IMR-90 (cell line): ENCODE measurements around the gene MTF1. TPM values are rescaled to one million over a fixed set of nuclear protein-coding genes. Genes with fewer than 3 reads are reported as not detected.

Experiments
- ATAC-seq: fragments of 200-7000 bp; cut with Tn5 transposase; 2 replicates; pipeline ENCODE4 v1.9.1; 2020; ENCODE audit warnings: low read depth, mild to moderate bottlenecking, moderate library complexity
- BruUV-seq: library from RNA; stranded (reverse); fragments of 400-500 nt; replicated peaks from 2 replicates; lab custom pipeline; 2021; lab: Mats Ljungman, UMichigan
- CTCF ChIA-PET: fragments of 300-600 bp; formaldehyde crosslinking; extraction: SDS; loops from one replicate; lab custom pipeline; 2021; ENCODE audit warnings: antibody characterized with exemption; lab: Yijun Ruan, JAX
- POLR2A ChIA-PET: fragments of 300-600 bp; sonication (Branson Sonifier 250); formaldehyde crosslinking; loops from one replicate; lab custom pipeline; 2022; ENCODE audit warnings: antibody characterized with exemption; ENCODE audit not compliant: unreplicated experiment; lab: Charles Lee
- DNase-seq: peaks from one replicate; pipeline ENCODE4 v3.0.0; 2013
- H2AFZ ChIP-seq: replicated peaks from 2 replicates; pipeline ENCODE3; 2013; ENCODE audit warnings: low read length, mild to moderate bottlenecking; ENCODE audit not compliant: poor library complexity
- H2AK5ac ChIP-seq: 2 replicates; pipeline ENCODE4 v1.6.1; 2013; ENCODE audit warnings: low read depth, low read length, inconsistent platforms
- H2AK9ac ChIP-seq: replicated peaks from 2 replicates; pipeline ENCODE3; 2013; ENCODE audit warnings: mild to moderate bottlenecking, low read depth, low read length, moderate library complexity; ENCODE audit not compliant: poor library complexity
- H2BK120ac ChIP-seq: 2 replicates; pipeline ENCODE4 v1.6.1; 2013; ENCODE audit warnings: low read depth, low read length, inconsistent platforms
- H2BK15ac ChIP-seq: 3 replicates; pipeline ENCODE4 v1.6.1; 2013; ENCODE audit warnings: low read depth, low read length, inconsistent platforms
- H2BK20ac ChIP-seq: 2 replicates; pipeline ENCODE4 v1.6.1; 2013; ENCODE audit warnings: low read depth, mild to moderate bottlenecking, inconsistent platforms, low read length, moderate library complexity
- H2BK5ac ChIP-seq: 2 replicates; pipeline ENCODE4 v1.6.1; 2013; ENCODE audit warnings: mild to moderate bottlenecking, low read depth, low read length, inconsistent platforms; ENCODE audit not compliant: poor library complexity, severe bottlenecking
- H3K14ac ChIP-seq: replicated peaks from 2 replicates; pipeline ENCODE4 v1.6.1; 2013; ENCODE audit warnings: low read depth, low read length, inconsistent platforms
- H3K18ac ChIP-seq: 2 replicates; pipeline ENCODE4 v1.6.1; 2013; ENCODE audit warnings: low read depth, low read length, control low read depth
- H3K23ac ChIP-seq: 2 replicates; pipeline ENCODE4 v1.6.1; 2013; ENCODE audit warnings: low read depth, low read length, inconsistent platforms
- H3K27ac ChIP-seq: 2 replicates; pipeline ENCODE4 v1.5.1; 2013; ENCODE audit warnings: mild to moderate bottlenecking, control low read depth, low read length; ENCODE audit not compliant: insufficient read depth
- H3K27me3 ChIP-seq: 2 replicates; pipeline ENCODE4 v1.6.1; 2013; ENCODE audit warnings: low read length; ENCODE audit not compliant: control insufficient read depth, insufficient read depth
- H3K36me3 ChIP-seq: 2 replicates; pipeline ENCODE4 v1.6.1; 2013; ENCODE audit warnings: low read length, mixed read lengths; ENCODE audit not compliant: control insufficient read depth, insufficient read depth
- H3K4ac ChIP-seq: 2 replicates; pipeline ENCODE4 v1.6.1; 2013; ENCODE audit warnings: low read depth, low read length, inconsistent platforms
- H3K4me1 ChIP-seq: 2 replicates; pipeline ENCODE4 v1.6.1; 2013; ENCODE audit warnings: low read length, mixed read lengths; ENCODE audit not compliant: control insufficient read depth, insufficient read depth
- H3K4me2 ChIP-seq: 2 replicates; pipeline ENCODE4 v1.6.1; 2013; ENCODE audit warnings: low read depth, mild to moderate bottlenecking, control low read depth, low read length, moderate library complexity
- H3K4me3 ChIP-seq: 2 replicates; pipeline ENCODE4 v1.5.1; 2013; ENCODE audit warnings: low read depth, mild to moderate bottlenecking, control low read depth, low read length, moderate library complexity; ENCODE audit not compliant: insufficient read depth
- H3K56ac ChIP-seq: 2 replicates; pipeline ENCODE4 v1.6.1; 2013; ENCODE audit warnings: low read length, inconsistent platforms; ENCODE audit not compliant: insufficient read depth; ENCODE audit errors: extremely low read depth
- H3K79me1 ChIP-seq, 2 experiments: 2 replicates each; pipeline ENCODE4 v1.6.1; 2013; ENCODE audit warnings: low read length in 2 of 2, inconsistent platforms in 1 of 2, low read depth in 1 of 2
- H3K9ac ChIP-seq: 2 replicates; pipeline ENCODE4 v1.6.1; 2013; ENCODE audit warnings: low read depth, low read length, control low read depth
- H3K9me1 ChIP-seq: 2 replicates; pipeline ENCODE4 v1.6.1; 2013; ENCODE audit warnings: low read length, inconsistent platforms; ENCODE audit not compliant: insufficient read depth
- H3K9me3 ChIP-seq: 2 replicates; pipeline ENCODE4 v1.6.1; 2013; ENCODE audit warnings: low read length; ENCODE audit not compliant: control insufficient read depth, insufficient read depth
- H4K20me1 ChIP-seq: 2 replicates; pipeline ENCODE4 v1.6.1; 2013; ENCODE audit warnings: low read length, inconsistent platforms; ENCODE audit not compliant: insufficient read depth
- H4K5ac ChIP-seq: 2 replicates; pipeline ENCODE4 v1.6.1; 2013; ENCODE audit warnings: mild to moderate bottlenecking, low read depth, low read length, control low read depth
- H4K8ac ChIP-seq, 2 experiments: 2 replicates each; pipeline ENCODE4 v1.6.1; 2013; ENCODE audit warnings: low read depth in 2 of 2, low read length in 2 of 2, control low read depth in 1 of 2, inconsistent platforms in 1 of 2
- H4K91ac ChIP-seq: 2 replicates; pipeline ENCODE4 v1.6.1; 2013; ENCODE audit warnings: low read depth, low read length, inconsistent platforms; ENCODE audit not compliant: insufficient read depth
- BHLHE40 ChIP-seq: fragments of 150-350 bp; IDR thresholded peaks from 2 replicates; pipeline ENCODE4 v1.6.1; 2016; ENCODE audit warnings: mild to moderate bottlenecking, low read depth, low read length
- CEBPB ChIP-seq: IDR thresholded peaks from 2 replicates; pipeline ENCODE4 v1.6.1; 2012; ENCODE audit warnings: low read depth, low read length, improper control_type of control experiment
- CHD1 ChIP-seq: IDR thresholded peaks from 2 replicates; pipeline ENCODE4 v1.6.1; 2012; ENCODE audit warnings: low read depth, low read length, improper control_type of control experiment
- CTCF ChIP-seq: conservative IDR thresholded peaks from 2 replicates; pipeline ENCODE4 v1.5.1; 2012; ENCODE audit warnings: mild to moderate bottlenecking, low read depth, low read length, improper control_type of control experiment
- ELK1 ChIP-seq: fragments of 150-350 bp; IDR thresholded peaks from 2 replicates; pipeline ENCODE4 v1.6.1; 2016; ENCODE audit warnings: low read depth, mild to moderate bottlenecking, low read length, moderate library complexity, borderline replicate concordance
- FOS ChIP-seq: fragments of 150-350 bp; IDR thresholded peaks from 2 replicates; pipeline ENCODE4 v1.6.1; 2016; ENCODE audit warnings: low read depth, low read length
- MAFK ChIP-seq: IDR thresholded peaks from 2 replicates; pipeline ENCODE4 v1.6.1; 2012; ENCODE audit warnings: low read depth, low read length, improper control_type of control experiment
- MAZ ChIP-seq: IDR thresholded peaks from 2 replicates; pipeline ENCODE4 v1.6.1; 2012; ENCODE audit warnings: low read depth, mild to moderate bottlenecking, low read length, improper control_type of control experiment, moderate library complexity, borderline replicate concordance
- MXI1 ChIP-seq: IDR thresholded peaks from 2 replicates; pipeline ENCODE4 v1.6.1; 2012; ENCODE audit warnings: low read depth, mild to moderate bottlenecking, low read length, moderate library complexity, borderline replicate concordance
- NFE2L2 ChIP-seq: fragments of 150-350 bp; IDR thresholded peaks from 2 replicates; pipeline ENCODE4 v1.6.1; 2016; ENCODE audit warnings: low read depth, mild to moderate bottlenecking, low read length
- POLR2A ChIP-seq: IDR thresholded peaks from 2 replicates; pipeline ENCODE4 v1.6.1; 2012; ENCODE audit warnings: mild to moderate bottlenecking, low read depth, low read length
- RAD21 ChIP-seq: IDR thresholded peaks from 2 replicates; pipeline ENCODE4 v1.6.1; 2012; ENCODE audit warnings: low read length, improper control_type of control experiment
- RCOR1 ChIP-seq: IDR thresholded peaks from 2 replicates; pipeline ENCODE4 v1.6.1; 2012; ENCODE audit warnings: mild to moderate bottlenecking, low read length, improper control_type of control experiment; ENCODE audit not compliant: insufficient replicate concordance
- RFX5 ChIP-seq: IDR thresholded peaks from 2 replicates; pipeline ENCODE4 v1.8.0; 2012; ENCODE audit warnings: low read depth, mild to moderate bottlenecking, low read length, moderate library complexity
- SMC3 ChIP-seq: fragments of 150-350 bp; IDR thresholded peaks from 2 replicates; pipeline ENCODE4 v1.6.1; 2016; ENCODE audit warnings: low read depth, mild to moderate bottlenecking, antibody characterized with exemption, low read length, moderate library complexity
- USF2 ChIP-seq: fragments of 150-350 bp; IDR thresholded peaks from 2 replicates; pipeline ENCODE4 v1.6.1; 2017; ENCODE audit warnings: mild to moderate bottlenecking, antibody characterized with exemption, low read length, low read depth
- WGBS, 2 experiments: methylation state at CpG; one replicate each; pipeline versions ENCODE4 v1.1.5 to v1.1.7; 2013; ENCODE audit warnings: missing lambda C conversion rate in 2 of 2; ENCODE audit not compliant: insufficient read length in 1 of 2; ENCODE audit errors: extremely low coverage in 2 of 2; 5-methylcytosine and 5-hydroxymethylcytosine counted together
- dilution Hi-C: fragments of 300-500 bp; cut with HindIII; formaldehyde crosslinking; loops from one replicate; pipeline ENCODE4 v1.14.3; 2018; ENCODE audit warnings: low sequenced_read_pairs; ENCODE audit not compliant: unreplicated experiment
- in situ Hi-C: fragments of 300-500 bp; cut with MboI; formaldehyde crosslinking; loops from 3 replicates; pipeline ENCODE4 v1.14.3; 2019; ENCODE audit warnings: low sequenced_read_pairs, inconsistent platforms, mixed read lengths
- intact Hi-C: fragments of 100-400 bp; cut with micrococcal nuclease; formaldehyde crosslinking; loops from 2 replicates; pipeline ENCODE4 v1.10.0; 2022
- polyA plus RNA-seq, 3 experiments: library from polyadenylated mRNA; depleted of rRNA; stranded (reverse); fragments of >200 nt; gene quantifications; 2 replicates each; pipeline ENCODE4 v1.2.3, GENCODE V29; 2012; ENCODE audit warnings: low replicate concordance in 1 of 3
- total RNA-seq: library from RNA; depleted of rRNA; stranded (reverse); fragments of >200 nt; gene quantifications from 2 replicates; pipeline ENCODE4 v1.2.3, GENCODE V29; 2012

The MTF1 gene
- total and polyA plus RNA-seq, 2 of the 4 experiments (the other 2 are of a cell fraction): 2.3 to 4.7 TPM

GRCh38 chr1:37776946-37777516, 82.4 kb downstream of the MTF1 start:
- no TSS peak for BruUV-seq
- Histone ChIP-seq H3K18ac (no peak overlapping the region), H3K4me2 (no peak overlapping the region), H3K36me3 (no peaks in the 10 kb centered on the region), H2BK5ac (no peak overlapping the region), H2BK120ac (no peak overlapping the region), H3K23ac (no peak overlapping the region), H3K4ac (no peak overlapping the region), H3K4me1 (no peaks in the 10 kb centered on the region), H2AFZ (no peak overlapping the region), H4K20me1 (no peaks in the 10 kb centered on the region), H2AK9ac (no peak overlapping the region), H4K8ac (no peak overlapping the region), H3K27me3 (peaks cover 2% of the 10 kb centered on the region; the same call in 1 of the 2 replicates), H4K5ac (no peak overlapping the region), H2BK15ac (no peak overlapping the region), H3K27ac (no peak overlapping the region), H3K9ac (no peak overlapping the region), H3K14ac (no peak overlapping the region), H2BK20ac (no peak overlapping the region), H3K79me1 (no peaks in the 10 kb centered on the region), H4K91ac (no peak overlapping the region), H3K4me3 (no peak overlapping the region), H3K9me3 (no peaks in the 10 kb centered on the region), H3K9me1 (no peaks in the 10 kb centered on the region), H3K56ac (no peak overlapping the region), H2AK5ac (no peak overlapping the region)
- intact Hi-C loops (no loop called here), in situ Hi-C loops (no loop called here), dilution Hi-C loops (no loop called here)
- TF ChIP-seq MXI1 (no peak), CTCF (no peak), MAFK (no peak), RAD21 (no peak), RCOR1 (no peak), CEBPB (no peak), MAZ (no peak), NFE2L2 (no peak), ELK1 (no peak), POLR2A (no peak), BHLHE40 (no peak), RFX5 (no peak), USF2 (no peak), SMC3 (no peak), CHD1 (no peak), FOS (no peak)
- ChIA-PET POLR2A (no interaction called here), CTCF (interaction anchor here (0.6 kb wide), 1 partner anchor 12 kb away, joined by 6 read pairs; no protein-coding TSS in a partner anchor)
- WGBS, 2 experiments: 33% methylated on average over 1 of the region's 4 CpGs; no CpG with 5 or more reads in 1 of the 2 experiments
- no peak for DNase-seq
- ATAC-seq: no peak
